ENCODE results near the gene CALCOCO1. TPM values are rescaled to one million over a fixed set of nuclear protein-coding genes. Genes with fewer than 3 reads are reported as not detected.

CALCOCO1 gene
- total and polyA plus RNA-seq, 8 donors, result 74.8 to 186 (median 134) TPM

GRCh38 chr12:53752192-53752601 lies 24.9 kb upstream of the CALCOCO1 start:
- Histone ChIP-seq H3K27ac (no peak overlapping the region), H3K27me3 (peaks cover 39 to 77% of the 10 kb centered on the region in 2 donors), H3K4me3 (peak overlapping the region; percentile 24 to 42), H3K9me3 (no peaks in the 10 kb centered on the region), H3K36me3 (no peaks in the 10 kb centered on the region), H3K4me1 (peaks cover 17 to 27% of the 10 kb centered on the region in 2 donors)
- TF ChIP-seq CTCF (IDR thresholded peaks at IDR 0.05), result no peak
- ATAC-seq, result no peak
- intact Hi-C loops (cut with DNase I), result no loop called here
- no peak for DNase-seq

GRCh38 chr12:53751336-53752191 lies 24.3 kb upstream of the CALCOCO1 start, which contains the start of gene CISTR:
TSS of gene CISTR (minus strand) at chr12:53751979.
- Histone ChIP-seq H3K27ac (no peak within 1 kb of the TSS), H3K36me3 (no peaks in the 10 kb centered on the region), H3K27me3 (peaks cover 43 to 81% of the 10 kb centered on the region in 2 donors), H3K4me1 (peaks cover 15 to 29% of the 10 kb centered on the region in 2 donors), H3K4me3 (peak within 1 kb of the TSS; percentile 24 to 42), H3K9me3 (no peaks in the 10 kb centered on the region)
- DNase-seq (peak in 2 of 4 donors; percentile 47 to 88), ATAC-seq (peak; percentile 61)
- no peak for TF ChIP-seq CTCF (IDR thresholded peaks at IDR 0.05)
- intact Hi-C loops (cut with DNase I), result no loop called here

GRCh38 chr12:53750812-53751335 lies 23.6 kb upstream of the CALCOCO1 start:
- intact Hi-C loops (cut with DNase I), result no loop called here
- ATAC-seq, result peak; percentile 23

GRCh38 chr12:53749986-53750811 lies 22.9 kb upstream of the CALCOCO1 start:
- DNase-seq, result no peak
- H3K9me3 ChIP-seq, result no peaks in the 10 kb centered on the region
- no peak for TF ChIP-seq CTCF (IDR thresholded peaks at IDR 0.05)
- no peak for ATAC-seq
- H3K4me3 ChIP-seq, result no peak overlapping the region
- H3K36me3 ChIP-seq, result no peaks in the 10 kb centered on the region
- H3K27ac ChIP-seq, result no peak overlapping the region
- peaks cover 15 to 31% of the 10 kb centered on the region in 2 donors for H3K4me1 ChIP-seq
- peaks cover 43 to 83% of the 10 kb centered on the region in 2 donors for H3K27me3 ChIP-seq
- intact Hi-C loops (cut with DNase I), result no loop called here

More at GRCh38 chr12:53750812-53751335, 23.6 kb upstream of the CALCOCO1 start:
- peak overlapping the region; percentile 24 to 42 for H3K4me3 ChIP-seq
- no peak for TF ChIP-seq CTCF (IDR thresholded peaks at IDR 0.05)
- peaks cover 15 to 31% of the 10 kb centered on the region in 2 donors for H3K4me1 ChIP-seq
- DNase-seq, result peak in 1 of 4 donors; percentile 24
- peaks cover 43 to 77% of the 10 kb centered on the region in 2 donors for H3K27me3 ChIP-seq
- H3K9me3 ChIP-seq, result no peaks in the 10 kb centered on the region
- no peak overlapping the region for H3K27ac ChIP-seq
- no peaks in the 10 kb centered on the region for H3K36me3 ChIP-seq

Data from left lung (tissue), 10 donors.